Fibroblast of the conjunctiva (primary cell): ENCODE data around the gene PNCK.

ENCODE experiments used
- DNase-seq: peaks from one replicate; pipeline ENCODE4 v3.0.0-alpha.2; 2010; ENCODE audit warnings: low read depth

PNCK gene

GRCh38 chrX:153626863-153627674 lies 46.5 kb downstream of the PNCK start:
- DNase-seq: no peak

- DNase-seq: no peak
Measured at GRCh38 chrX:153626025-153626633, 47.5 kb downstream of the PNCK start.

- no peak for DNase-seq
Measured at GRCh38 chrX:153625271-153626024, 48.2 kb downstream of the PNCK start.

GRCh38 chrX:153624196-153625091 lies 49.2 kb downstream of the PNCK start:
- no peak for DNase-seq

GRCh38 chrX:153623310-153624029 lies 50.1 kb downstream of the PNCK start:
- no peak for DNase-seq

GRCh38 chrX:153622661-153623309 lies 50.8 kb downstream of the PNCK start:
- no peak for DNase-seq

GRCh38 chrX:153621949-153622598 lies 51.5 kb downstream of the PNCK start:
- DNase-seq: no peak

GRCh38 chrX:153620576-153620975 lies 53.0 kb downstream of the PNCK start:
- no peak for DNase-seq
